Muscle layer of duodenum (tissue), 2 donors: ENCODE measurements around the gene CCDC187.

Source experiments
- H3K27ac ChIP-seq: one replicate; pipeline ENCODE4 v1.7.0; 2013; ENCODE audit warnings: mild to moderate bottlenecking, low read length
- H3K27me3 ChIP-seq: one replicate; pipeline ENCODE4 v1.7.0; 2013; ENCODE audit warnings: low read depth, mild to moderate bottlenecking, control low read depth, low read length
- H3K36me3 ChIP-seq, 2 donors: one replicate each; pipeline ENCODE4 v1.7.0; 2013; ENCODE audit warnings: low read length in 2 of 2, control low read depth in 1 of 2, mild to moderate bottlenecking in 1 of 2; ENCODE audit not compliant: insufficient read depth in 2 of 2, control insufficient read depth in 1 of 2
- H3K4me1 ChIP-seq, 2 donors: one replicate each; pipeline ENCODE4 v1.7.0; 2013; ENCODE audit warnings: low read length in 2 of 2, mild to moderate bottlenecking in 2 of 2, control low read depth in 1 of 2, moderate library complexity in 1 of 2; ENCODE audit not compliant: insufficient read depth in 2 of 2, control insufficient read depth in 1 of 2
- H3K4me3 ChIP-seq, 2 donors: one replicate each; pipeline ENCODE4 v1.7.0; 2013; ENCODE audit warnings: low read length in 2 of 2, low read depth in 1 of 2, mild to moderate bottlenecking in 1 of 2
- H3K9me3 ChIP-seq, 2 donors: one replicate each; pipeline ENCODE4 v1.7.0; 2013; ENCODE audit warnings: low read length in 2 of 2, control low read depth in 1 of 2, mild to moderate bottlenecking in 1 of 2; ENCODE audit not compliant: control insufficient read depth in 1 of 2
- donor health status: healthy.

The CCDC187 gene

DNA sequence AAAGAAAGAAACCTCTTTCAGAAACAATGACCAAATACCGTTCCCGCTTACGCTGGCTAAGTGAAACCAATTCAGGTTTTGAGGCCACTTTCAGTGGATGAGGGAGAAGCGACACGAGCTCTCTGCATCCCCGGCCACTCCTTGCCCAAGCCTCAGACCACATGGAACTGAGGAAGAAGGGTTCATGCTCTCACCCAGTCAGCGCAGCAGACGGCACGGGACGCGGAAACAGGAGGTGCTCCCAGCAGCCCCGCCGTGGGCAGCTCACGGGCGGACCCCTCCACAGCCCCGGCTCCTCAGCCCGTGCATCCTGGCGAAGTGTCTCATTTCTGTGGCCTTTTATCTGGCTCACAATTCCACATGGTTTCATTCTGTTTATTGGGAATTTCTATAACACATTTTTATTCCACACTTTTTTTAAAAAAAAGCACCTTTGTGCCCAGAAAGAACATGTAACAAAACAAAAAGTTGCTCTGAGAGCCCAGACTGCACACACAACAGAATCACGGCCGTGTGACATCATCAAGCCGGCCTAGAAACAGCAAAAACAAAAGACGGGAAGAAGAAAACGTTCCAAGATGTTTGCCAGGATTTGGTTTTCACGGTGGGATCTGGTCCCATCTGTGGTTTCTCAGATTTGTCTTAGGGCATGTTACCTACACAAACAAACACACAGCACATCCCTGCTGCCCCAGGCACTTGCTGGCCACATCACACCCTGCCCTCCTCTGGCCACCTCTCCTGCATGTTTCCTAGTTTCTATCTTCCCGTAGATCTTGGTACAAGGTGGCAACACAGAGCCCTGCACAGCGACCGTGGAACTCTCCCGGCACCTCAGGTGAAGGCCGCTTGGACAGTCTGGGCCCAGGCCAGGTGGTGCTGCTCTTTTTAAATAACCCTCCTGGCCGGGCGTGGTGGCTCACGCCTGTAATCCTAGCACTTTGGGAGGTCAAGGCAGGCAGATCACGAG, 74.5 kb downstream of the CCDC187 start:
- Histone ChIP-seq H3K36me3 (peaks cover 2 to 5% of the 10 kb centered on the region in 2 donors), H3K9me3 (no peaks in the 10 kb centered on the region), H3K27ac (no peak overlapping the region), H3K4me1 (no peaks in the 10 kb centered on the region), H3K27me3 (no peaks in the 10 kb centered on the region), H3K4me3 (no peak overlapping the region)

DNA sequence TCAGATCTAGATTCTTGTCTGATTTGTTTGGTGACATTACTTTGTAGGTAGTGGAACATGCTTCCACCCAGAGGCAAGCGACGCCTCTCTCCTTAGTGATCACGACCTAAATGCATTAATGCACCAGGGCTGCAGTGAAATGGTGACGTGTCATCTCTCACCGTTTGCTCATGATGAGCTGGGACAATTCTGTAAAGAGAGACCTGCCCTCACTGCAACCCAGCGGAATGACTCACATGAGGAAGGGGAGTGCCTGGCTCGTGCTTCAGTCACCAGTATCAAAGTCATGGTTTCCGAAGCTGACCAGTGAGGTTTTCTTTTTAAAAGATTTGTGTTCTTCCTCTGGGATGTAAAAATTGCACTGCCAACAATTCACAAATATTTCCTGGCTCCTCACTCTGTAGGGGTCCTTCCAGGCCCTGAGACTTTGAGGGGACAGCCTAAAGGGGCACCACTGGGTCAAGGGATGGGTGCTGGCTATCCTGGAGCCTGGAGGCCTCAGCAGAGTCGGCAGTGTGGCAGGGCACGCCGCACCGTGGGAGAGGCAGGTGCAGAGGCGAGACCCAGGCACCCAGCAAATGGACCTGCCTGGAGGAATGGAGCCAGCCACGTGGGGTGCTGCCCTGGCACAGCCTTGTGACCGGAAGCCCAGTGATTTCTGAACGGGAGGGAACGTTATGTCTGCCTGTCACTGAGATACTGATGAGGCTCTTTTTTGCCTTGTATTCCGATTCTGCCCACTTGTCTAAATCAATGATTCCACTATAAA, 75.6 kb downstream of the CCDC187 start:
- Histone ChIP-seq H3K27me3 (no peaks in the 10 kb centered on the region), H3K36me3 (peaks cover 4 to 16% of the 10 kb centered on the region in 2 donors), H3K4me1 (no peaks in the 10 kb centered on the region), H3K4me3 (no peak overlapping the region), H3K27ac (no peak overlapping the region), H3K9me3 (no peaks in the 10 kb centered on the region)

DNA sequence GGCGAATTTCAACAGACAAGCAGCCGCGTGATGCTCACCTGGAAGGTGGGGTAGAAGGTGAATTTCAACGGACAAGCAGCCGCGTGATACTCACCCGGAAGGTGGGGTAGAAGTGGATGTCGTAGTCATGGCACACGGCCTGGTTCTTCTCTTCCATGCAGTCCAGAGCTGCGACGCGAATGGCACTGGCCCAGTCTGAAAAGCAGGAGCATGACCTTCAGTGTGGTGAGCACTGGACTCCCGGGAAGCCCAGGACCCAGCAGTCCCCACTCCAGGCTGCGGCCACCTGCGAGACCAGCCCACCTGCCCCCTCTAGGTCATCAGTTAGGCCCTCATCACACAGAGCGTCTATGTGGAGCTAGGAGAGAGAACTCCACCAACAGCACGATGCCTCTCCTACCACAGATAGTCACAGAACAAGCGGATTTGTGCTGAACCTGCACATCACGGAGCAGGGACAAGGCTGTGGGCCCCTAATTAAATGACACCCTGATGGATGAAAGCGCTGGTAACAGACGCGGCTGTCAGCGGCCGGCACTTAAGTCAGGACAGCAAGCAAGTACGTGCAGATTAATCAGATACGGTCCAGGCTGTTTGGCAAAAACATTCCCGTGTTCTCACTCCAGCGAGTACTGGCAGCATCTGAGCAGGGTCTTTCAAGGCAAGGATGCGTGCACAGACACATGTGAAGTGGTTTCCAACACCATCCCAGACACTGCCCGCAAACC, 77.0 kb downstream of the CCDC187 start:
- Histone ChIP-seq H3K27ac (no peak overlapping the region), H3K36me3 (peaks cover 7 to 31% of the 10 kb centered on the region in 2 donors), H3K27me3 (no peaks in the 10 kb centered on the region), H3K4me1 (no peaks in the 10 kb centered on the region), H3K9me3 (no peaks in the 10 kb centered on the region), H3K4me3 (no peak overlapping the region)

DNA sequence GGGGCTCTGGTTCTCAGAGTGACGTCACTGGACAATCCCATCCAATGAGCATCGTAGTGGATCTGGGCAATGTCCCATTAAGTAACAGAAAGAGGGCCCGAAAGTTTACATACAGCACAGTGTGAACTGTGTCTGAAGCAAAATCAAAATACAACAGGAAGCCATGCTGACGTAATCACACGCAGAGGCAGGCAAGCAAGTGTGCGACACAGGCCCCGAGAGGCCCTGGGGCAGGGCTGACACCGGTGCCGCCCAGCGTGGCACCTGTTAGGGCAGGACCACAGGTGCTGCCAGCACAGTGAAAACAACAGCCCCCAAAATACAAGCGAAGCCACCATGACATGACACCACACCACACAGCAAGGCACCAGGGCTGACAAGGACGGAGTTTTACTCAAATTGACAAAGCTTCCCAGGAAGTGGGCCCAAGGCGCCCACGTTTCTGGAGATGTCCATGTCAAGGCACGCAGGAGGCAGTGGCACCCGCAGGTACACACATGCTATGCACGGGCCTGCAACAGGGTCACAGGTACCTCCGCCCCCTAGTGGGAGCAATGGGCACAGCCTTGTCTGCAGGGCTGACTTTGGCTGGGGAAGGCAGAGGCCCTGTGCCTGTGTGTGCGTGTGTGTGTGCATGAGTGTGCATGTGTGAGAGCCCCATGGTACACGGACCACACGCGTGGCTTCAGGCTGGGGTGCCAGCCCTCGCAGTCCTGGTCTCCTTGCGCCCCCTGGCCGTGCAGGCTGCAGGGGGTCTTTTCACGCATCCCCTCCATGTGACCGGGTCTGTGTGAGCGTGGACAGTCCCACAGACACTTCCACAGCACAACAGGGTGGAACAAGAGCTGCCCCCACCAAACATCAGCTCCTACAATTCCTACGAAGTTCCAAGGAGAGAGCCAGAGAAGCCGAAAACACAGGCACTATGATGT, 77.9 kb downstream of the CCDC187 start:
- no peak overlapping the region for H3K27ac ChIP-seq
- H3K4me1 ChIP-seq, result no peaks in the 10 kb centered on the region
- H3K27me3 ChIP-seq, result no peaks in the 10 kb centered on the region
- H3K36me3 ChIP-seq, result peaks cover 11 to 38% of the 10 kb centered on the region in 2 donors
- H3K4me3 ChIP-seq, result no peak overlapping the region
- H3K9me3 ChIP-seq, result no peaks in the 10 kb centered on the region

DNA sequence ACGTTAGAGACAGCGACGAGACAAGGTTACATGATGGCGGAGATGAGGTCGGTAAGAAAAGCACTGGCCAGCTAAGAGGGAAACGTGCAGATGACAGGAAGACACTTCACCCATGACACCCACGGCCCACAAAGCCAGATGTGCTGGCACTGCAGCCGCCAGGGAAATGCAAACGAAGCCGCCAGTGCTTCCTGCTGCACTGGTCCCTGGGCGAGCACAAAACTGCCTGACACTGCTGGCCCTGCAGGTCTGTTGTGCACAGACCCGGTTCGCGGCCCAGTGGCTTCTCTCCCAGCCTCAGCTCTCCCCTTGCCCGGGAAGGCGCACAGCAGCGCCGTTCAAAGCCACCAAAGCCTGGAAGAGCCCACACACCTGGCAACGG, 78.5 kb downstream of the CCDC187 start:
- Histone ChIP-seq H3K27ac (no peak overlapping the region), H3K36me3 (peaks cover 11 to 41% of the 10 kb centered on the region in 2 donors), H3K9me3 (no peaks in the 10 kb centered on the region), H3K4me1 (no peaks in the 10 kb centered on the region), H3K27me3 (no peaks in the 10 kb centered on the region), H3K4me3 (no peak overlapping the region)

DNA sequence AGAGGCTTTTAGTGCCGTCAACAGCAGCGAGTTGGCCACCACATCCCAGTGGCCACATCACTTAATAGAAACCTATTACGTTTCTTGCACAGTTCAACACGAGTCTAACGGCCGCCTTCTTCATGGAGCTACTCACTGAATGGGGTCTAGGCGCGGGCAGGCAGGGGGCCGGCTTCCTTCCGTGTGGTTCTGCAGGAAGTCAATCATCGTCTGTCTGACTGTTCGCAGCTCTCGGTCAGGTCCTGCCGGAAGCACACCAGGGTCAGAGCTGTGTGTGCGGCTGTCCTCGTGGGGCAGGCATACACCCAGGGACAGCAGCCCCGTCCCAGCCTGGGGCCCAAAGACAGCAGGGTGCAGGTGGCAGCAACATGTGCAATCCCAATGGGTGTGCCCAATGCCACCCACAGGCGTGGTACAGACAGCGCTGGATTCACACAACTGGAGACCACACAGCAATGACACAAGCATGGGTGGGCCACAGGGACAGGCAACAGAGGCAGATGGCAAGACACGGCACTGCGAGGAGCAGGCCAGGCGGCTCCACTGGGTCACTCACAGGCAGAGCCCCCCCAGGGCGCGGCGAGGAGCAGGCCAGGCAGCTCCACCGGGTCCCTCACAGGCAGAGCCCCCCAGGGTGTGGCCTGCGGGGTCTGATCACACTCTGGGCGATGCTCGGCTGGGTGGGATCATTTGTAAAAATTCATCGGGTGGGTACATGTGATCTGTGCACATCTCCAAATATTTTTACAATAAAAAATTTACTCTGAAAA, 79.8 kb downstream of the CCDC187 start:
- Histone ChIP-seq H3K4me3 (no peak overlapping the region), H3K27ac (no peak overlapping the region), H3K27me3 (no peaks in the 10 kb centered on the region), H3K36me3 (peaks cover 11 to 41% of the 10 kb centered on the region in 2 donors), H3K9me3 (no peaks in the 10 kb centered on the region), H3K4me1 (no peaks in the 10 kb centered on the region)

DNA sequence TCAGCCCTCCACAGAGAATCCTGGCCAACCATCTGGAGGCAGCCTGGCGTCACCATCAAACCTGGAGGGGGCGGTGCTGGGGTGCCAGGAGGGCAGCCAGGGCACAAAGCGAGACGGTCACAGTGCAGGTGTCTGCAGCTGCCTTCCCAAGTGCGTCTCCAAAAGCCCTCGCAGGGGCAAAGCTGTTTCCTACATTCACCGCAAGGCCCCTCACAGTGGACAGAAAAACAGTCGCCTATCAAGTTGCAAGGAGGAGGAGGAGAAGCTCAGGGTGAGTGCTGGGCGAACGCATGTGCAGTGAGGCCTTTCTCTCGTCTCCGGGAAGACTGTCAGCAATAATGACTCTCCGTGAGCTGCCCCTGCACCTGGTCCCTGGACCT, 81.0 kb downstream of the CCDC187 start:
- Histone ChIP-seq H3K36me3 (peaks cover 11 to 51% of the 10 kb centered on the region in 2 donors), H3K9me3 (no peaks in the 10 kb centered on the region), H3K4me3 (no peak overlapping the region), H3K4me1 (no peaks in the 10 kb centered on the region), H3K27ac (no peak overlapping the region), H3K27me3 (no peaks in the 10 kb centered on the region)

DNA sequence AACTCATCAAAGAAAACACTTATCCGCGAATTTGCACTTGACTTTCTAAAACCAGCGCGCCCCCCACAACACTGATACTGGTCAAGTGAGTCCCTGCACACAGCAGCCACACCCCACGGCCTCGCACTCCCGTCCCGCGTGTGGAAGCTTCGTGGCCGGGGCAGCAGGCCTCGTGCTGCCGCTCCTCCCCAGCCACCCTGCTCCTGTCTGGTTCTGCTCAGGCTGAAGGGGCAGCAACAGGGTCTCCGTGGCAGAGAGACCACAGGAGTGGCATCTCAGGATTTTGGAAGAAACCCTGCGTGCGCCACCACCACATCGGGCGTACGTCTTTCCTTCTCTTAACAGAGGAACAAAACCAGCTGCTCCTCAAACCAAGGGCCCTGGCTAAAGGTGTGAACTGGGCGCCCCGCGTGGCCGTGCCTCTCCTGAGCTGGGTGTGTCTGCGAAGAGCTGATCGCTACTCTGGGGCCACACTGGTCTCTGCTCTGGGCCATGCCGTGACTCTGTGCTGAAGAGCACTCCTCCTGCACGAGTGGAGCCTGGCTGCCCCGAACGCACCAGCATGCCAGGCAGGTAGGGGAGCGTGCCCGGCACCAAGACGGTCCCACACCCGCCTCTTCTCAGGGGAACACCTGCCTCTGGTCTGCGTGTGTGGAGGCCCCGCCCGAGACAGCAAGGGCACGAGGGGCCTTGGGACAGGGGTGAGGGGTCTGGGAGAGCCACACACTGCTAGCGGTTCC, 81.6 kb downstream of the CCDC187 start:
- Histone ChIP-seq H3K27me3 (no peaks in the 10 kb centered on the region), H3K36me3 (peaks cover 11 to 53% of the 10 kb centered on the region in 2 donors), H3K9me3 (no peaks in the 10 kb centered on the region), H3K27ac (no peak overlapping the region), H3K4me3 (no peak overlapping the region), H3K4me1 (no peaks in the 10 kb centered on the region)

DNA sequence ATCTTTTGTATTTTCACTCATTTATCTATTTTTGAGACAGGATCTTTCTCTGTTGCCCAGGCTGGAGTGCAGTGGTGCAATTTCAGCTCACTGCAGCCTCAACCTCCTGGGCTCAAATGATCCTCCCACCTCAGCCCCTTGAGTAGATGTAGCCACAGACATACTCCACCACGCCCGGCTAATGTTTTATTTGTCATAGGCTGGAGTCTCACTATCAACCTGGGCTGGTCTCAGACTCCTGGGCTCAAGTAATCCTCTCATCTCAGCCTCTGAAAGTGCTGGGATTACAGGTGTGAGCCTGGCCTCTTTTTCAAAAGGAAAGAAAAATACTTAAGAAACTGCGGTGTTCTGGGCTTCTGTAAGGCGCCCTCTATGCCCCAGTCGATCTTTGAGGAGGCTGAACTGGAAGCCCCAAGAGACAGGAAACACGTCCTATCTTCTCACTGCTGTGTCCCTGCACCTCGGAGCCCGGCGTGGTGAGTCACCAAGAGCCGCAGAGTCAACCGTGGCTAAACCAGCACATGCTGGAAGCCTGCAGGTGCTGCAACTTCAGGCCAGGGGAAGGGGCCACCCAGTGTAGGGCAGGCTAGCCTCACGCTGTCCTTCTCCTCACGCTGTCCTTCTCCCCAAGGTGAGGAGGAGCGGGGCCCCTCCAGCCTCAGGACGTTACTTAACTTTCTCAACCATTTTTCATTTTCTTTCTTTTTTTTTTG, 83.7 kb downstream of the CCDC187 start:
- H3K4me3 ChIP-seq, result no peak overlapping the region

More for the DNA sequence above, 83.7 kb downstream of the CCDC187 start:
- no peaks in the 10 kb centered on the region for H3K9me3 ChIP-seq
- no peaks in the 10 kb centered on the region for H3K27me3 ChIP-seq
- H3K27ac ChIP-seq, result no peak overlapping the region
- H3K4me1 ChIP-seq, result no peaks in the 10 kb centered on the region
- H3K36me3 ChIP-seq, result peaks cover 13 to 75% of the 10 kb centered on the region in 2 donors
